ENCODE data around the gene PCDH1. TPM values are rescaled to one million over a fixed set of nuclear protein-coding genes. Genes with fewer than 3 reads are reported as not detected.

Gene PCDH1
- total RNA-seq, 1 donor from 2014 or later = 6.3 TPM

DNA sequence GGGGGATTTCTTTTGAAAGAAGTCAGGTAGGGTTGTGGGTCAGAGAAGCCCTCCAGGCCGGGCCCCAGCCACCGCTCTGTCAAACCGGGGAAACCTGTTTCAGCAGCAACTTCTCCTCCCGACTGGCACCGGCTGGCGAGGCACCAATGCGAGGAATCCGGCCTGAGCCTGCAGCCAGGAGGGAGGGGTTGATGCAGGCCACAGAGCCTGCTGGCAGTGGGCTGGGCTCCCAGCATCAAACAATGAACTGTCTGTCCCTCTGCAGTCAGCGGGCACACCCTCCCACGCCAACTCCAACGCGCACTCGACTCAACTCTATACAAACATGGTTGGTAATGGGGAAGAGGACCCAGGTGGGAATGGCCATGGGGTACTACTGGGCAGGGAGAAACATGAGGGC, 12.1 kb downstream of the PCDH1 start:
- H3K4me3 Mint-ChIP-seq (ENCODE audit: unreplicated experiment) = no peak overlapping the region
- peaks cover 3% of the 10 kb centered on the region for H3K4me1 Mint-ChIP-seq (ENCODE audit: unreplicated experiment)
- H3K9me3 Mint-ChIP-seq (ENCODE audit: unreplicated experiment) = no peaks in the 10 kb centered on the region
- TF ChIP-seq, protein P1, sequence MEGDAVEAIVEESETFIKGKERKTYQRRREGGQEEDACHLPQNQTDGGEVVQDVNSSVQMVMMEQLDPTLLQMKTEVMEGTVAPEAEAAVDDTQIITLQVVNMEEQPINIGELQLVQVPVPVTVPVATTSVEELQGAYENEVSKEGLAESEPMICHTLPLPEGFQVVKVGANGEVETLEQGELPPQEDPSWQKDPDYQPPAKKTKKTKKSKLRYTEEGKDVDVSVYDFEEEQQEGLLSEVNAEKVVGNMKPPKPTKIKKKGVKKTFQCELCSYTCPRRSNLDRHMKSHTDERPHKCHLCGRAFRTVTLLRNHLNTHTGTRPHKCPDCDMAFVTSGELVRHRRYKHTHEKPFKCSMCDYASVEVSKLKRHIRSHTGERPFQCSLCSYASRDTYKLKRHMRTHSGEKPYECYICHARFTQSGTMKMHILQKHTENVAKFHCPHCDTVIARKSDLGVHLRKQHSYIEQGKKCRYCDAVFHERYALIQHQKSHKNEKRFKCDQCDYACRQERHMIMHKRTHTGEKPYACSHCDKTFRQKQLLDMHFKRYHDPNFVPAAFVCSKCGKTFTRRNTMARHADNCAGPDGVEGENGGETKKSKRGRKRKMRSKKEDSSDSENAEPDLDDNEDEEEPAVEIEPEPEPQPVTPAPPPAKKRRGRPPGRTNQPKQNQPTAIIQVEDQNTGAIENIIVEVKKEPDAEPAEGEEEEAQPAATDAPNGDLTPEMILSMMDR (IDR thresholded peaks at IDR 0.05) = no peak
- no peak overlapping the region for H3K27ac Mint-ChIP-seq (ENCODE audit: unreplicated experiment)
- peaks cover 13% of the 10 kb centered on the region for H3K27me3 Mint-ChIP-seq (ENCODE audit: unreplicated experiment)
- DNase-seq (ENCODE audit: extremely low spot score, unreplicated experiment) = no peak
- peaks cover 7% of the 10 kb centered on the region for H3K36me3 Mint-ChIP-seq (ENCODE audit: unreplicated experiment)

DNA sequence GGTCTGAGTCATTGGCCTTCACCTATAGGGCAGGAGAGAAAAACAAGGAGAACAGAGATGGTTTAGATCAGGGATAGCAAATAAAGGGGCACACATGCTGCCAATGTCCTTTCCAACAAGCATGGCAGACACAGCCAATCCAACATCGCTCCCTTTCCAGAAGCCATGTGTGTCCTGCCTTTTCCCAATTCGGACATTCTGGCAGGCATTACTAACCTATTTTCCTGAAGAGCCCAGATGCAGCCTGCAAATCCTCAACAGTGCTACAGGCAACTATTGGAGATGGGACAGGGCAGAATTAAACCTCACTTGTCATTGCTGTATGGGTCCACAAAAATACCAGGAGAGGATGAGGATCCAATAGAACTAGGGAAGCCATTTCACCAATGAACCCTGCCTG, 12.8 kb downstream of the PCDH1 start:
- Mint-ChIP-seq H3K36me3 (ENCODE audit: unreplicated experiment) (peaks cover 7% of the 10 kb centered on the region), H3K4me1 (ENCODE audit: unreplicated experiment) (no peaks in the 10 kb centered on the region), H3K27ac (ENCODE audit: unreplicated experiment) (no peak overlapping the region), H3K9me3 (ENCODE audit: unreplicated experiment) (no peaks in the 10 kb centered on the region), H3K4me3 (ENCODE audit: unreplicated experiment) (no peak overlapping the region), H3K27me3 (ENCODE audit: unreplicated experiment) (peaks cover 10% of the 10 kb centered on the region)
- TF ChIP-seq, protein P1 (IDR thresholded peaks at IDR 0.05) = no peak
- DNase-seq (ENCODE audit: extremely low spot score, unreplicated experiment) = no peak

DNA sequence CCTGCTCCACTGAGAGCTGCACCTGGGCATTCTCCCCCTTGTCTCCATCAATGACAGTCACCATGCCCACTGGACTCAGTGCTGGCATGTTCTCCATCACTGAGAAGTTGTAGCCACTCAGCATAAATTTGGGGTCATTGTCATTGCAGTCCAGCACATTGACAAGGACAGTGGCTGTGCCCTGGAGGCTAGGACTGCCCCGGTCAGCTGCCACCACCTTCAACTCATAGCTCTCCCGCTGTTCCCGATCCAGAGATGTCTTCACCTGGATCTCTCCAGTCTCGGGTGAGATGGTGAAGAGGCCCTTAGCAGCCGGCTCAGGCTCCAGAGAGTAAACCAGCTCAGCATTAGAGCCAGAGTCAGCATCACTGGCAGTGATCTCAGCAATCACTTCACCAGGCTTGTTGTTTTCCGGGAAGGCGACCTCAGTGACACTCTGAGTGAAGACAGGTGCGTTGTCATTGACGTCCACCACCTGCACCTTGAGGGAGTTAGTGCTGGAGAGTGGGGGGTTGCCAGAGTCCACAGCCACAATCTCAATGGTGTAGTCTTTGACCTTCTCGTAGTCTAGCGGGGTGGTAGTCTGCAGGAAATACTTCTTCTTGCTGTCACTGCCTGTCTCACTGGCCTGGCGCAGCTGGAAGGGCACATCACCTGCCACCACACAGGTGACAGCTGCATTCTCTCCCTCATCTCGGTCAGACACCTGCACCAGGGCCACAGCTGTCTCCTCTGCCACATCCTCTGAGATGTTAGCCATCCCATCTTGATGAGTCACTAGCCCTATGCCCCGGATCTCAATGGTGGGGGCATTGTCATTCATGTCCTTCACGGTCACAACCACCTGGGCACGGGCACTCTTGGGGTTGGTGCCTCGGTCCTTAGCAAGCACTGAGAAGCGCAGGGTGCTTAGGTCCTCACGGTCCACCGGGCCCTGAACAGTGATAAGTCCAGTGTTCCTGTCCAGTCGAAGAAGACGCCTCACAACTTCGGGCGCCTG, 13.5 kb downstream of the PCDH1 start:
- no peak overlapping the region for H3K4me3 Mint-ChIP-seq (ENCODE audit: unreplicated experiment)
- H3K36me3 Mint-ChIP-seq (ENCODE audit: unreplicated experiment) = peaks cover 7% of the 10 kb centered on the region
- H3K27ac Mint-ChIP-seq (ENCODE audit: unreplicated experiment) = no peak overlapping the region
- H3K27me3 Mint-ChIP-seq (ENCODE audit: unreplicated experiment) = peaks cover 10% of the 10 kb centered on the region
- no peak for DNase-seq (ENCODE audit: extremely low spot score, unreplicated experiment)
- H3K9me3 Mint-ChIP-seq (ENCODE audit: unreplicated experiment) = no peaks in the 10 kb centered on the region
- TF ChIP-seq, protein P1 (IDR thresholded peaks at IDR 0.05) = no peak
- no peaks in the 10 kb centered on the region for H3K4me1 Mint-ChIP-seq (ENCODE audit: unreplicated experiment)

DNA sequence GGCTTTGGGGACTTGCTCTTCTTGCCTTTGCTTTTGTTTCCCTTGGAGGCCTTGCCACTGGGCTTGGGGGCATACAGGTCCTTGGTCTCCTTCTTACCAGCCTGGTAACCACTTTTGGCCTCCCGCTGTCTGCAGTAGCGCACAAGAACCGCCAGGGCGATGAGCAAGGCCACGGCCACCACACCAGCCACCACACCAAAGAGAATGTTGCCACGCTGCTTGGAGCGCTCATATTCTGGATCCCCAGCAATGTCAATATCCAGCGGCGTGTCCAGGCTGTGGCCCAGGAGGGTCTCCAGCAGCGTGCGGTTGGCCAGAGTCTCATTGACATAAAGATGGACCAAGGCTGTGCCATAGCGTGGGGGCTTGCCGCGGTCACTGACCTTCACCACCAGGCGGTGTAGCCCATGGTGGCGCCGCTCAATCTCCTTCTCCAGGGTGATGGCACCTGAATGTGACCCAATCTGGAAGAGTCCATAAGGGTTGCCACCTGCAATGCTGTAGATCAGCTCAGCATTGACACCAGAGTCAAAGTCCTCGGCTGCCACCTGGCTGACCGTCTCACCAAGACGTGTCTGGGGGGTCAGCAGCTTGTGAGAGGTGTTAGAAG, 14.5 kb downstream of the PCDH1 start:
- Mint-ChIP-seq H3K4me3 (ENCODE audit: unreplicated experiment) (no peak overlapping the region), H3K9me3 (ENCODE audit: unreplicated experiment) (no peaks in the 10 kb centered on the region), H3K36me3 (ENCODE audit: unreplicated experiment) (peaks cover 7% of the 10 kb centered on the region), H3K4me1 (ENCODE audit: unreplicated experiment) (no peaks in the 10 kb centered on the region), H3K27ac (ENCODE audit: unreplicated experiment) (no peak overlapping the region), H3K27me3 (ENCODE audit: unreplicated experiment) (peaks cover 15% of the 10 kb centered on the region)
- no peak for DNase-seq (ENCODE audit: extremely low spot score, unreplicated experiment)
- TF ChIP-seq, protein P1 (IDR thresholded peaks at IDR 0.05) = no peak

DNA sequence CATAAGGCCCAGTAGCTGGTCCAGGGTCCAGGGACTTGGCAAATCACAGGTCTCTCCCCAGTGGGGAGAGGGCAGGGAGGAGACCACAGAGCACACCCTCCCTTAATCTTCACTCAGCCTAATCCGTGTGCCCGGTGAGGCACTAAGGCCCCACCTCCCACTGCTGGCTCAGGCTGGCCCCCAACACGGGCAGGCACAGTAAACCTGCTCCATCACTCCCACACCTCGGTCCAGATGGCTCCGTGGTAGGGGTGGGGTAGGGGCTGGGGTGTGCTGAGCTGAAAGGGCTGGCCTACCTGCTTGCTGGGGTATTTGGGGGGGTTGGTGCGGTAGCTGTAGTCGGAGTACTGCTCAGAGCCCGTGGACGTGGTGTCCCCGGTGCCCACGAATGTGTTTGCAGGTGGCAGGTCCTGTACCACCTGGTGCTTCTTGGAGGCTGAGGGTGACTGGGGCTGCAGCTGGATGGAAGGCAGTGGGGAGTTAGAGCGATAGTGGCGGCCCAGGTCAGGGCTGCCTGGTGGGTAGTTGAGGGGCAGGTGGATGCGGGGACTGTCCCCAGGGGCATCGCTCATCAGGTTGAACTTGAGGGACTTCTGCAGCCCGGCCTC, 15.2 kb downstream of the PCDH1 start:
- H3K4me1 Mint-ChIP-seq (ENCODE audit: unreplicated experiment) = no peaks in the 10 kb centered on the region
- H3K36me3 Mint-ChIP-seq (ENCODE audit: unreplicated experiment) = peaks cover 7% of the 10 kb centered on the region
- no peak overlapping the region for H3K4me3 Mint-ChIP-seq (ENCODE audit: unreplicated experiment)
- no peak for DNase-seq (ENCODE audit: extremely low spot score, unreplicated experiment)
- TF ChIP-seq, protein P1 (IDR thresholded peaks at IDR 0.05) = no peak
- peaks cover 19% of the 10 kb centered on the region for H3K27me3 Mint-ChIP-seq (ENCODE audit: unreplicated experiment)
- H3K9me3 Mint-ChIP-seq (ENCODE audit: unreplicated experiment) = no peaks in the 10 kb centered on the region
- H3K27ac Mint-ChIP-seq (ENCODE audit: unreplicated experiment) = no peak overlapping the region
